Stomach (tissue), 9 donors: Measurements from ENCODE around the gene RSU1. TPM values are rescaled to one million over a fixed set of nuclear protein-coding genes. Genes with fewer than 3 reads are reported as not detected.

ENCODE experiments used
- DNase-seq, 2 donors: peaks; one replicate each; pipeline versions ENCODE4 v3.0.0 to v3.0.0-alpha.2; 2013 to 2019
- H3K27ac ChIP-seq, 5 donors: fragments of 200-600 bp in 4 of 5; sonication (generic) in 4 of 5; one replicate each; pipeline ENCODE4 v1.5.1; 2013 to 2019; ENCODE audit warnings: mild to moderate bottlenecking in 1 of 5, moderate library complexity in 1 of 5
- H3K27me3 ChIP-seq, 3 donors: fragments of 200-600 bp; sonication (generic); one replicate each; pipeline ENCODE4 v1.5.1; 2017 to 2019; ENCODE audit warnings: mixed run types in 1 of 3
- H3K36me3 ChIP-seq, 4 donors: fragments of 200-600 bp; sonication (generic); 1 replicate in 3 of 4; 2 replicates in 1 of 4; pipeline ENCODE4 v1.5.1; 2016 to 2019
- H3K4me1 ChIP-seq, 4 donors: fragments of 200-600 bp; sonication (generic); one replicate each; pipeline ENCODE4 v1.5.1; 2016 to 2019
- H3K4me3 ChIP-seq, 4 donors: fragments of 200-600 bp; sonication (generic) in 3 of 4; one replicate each; pipeline ENCODE4 v1.5.1; 2016 to 2019; ENCODE audit warnings: mild to moderate bottlenecking in 1 of 4
- H3K9me3 ChIP-seq, 4 donors: fragments of 200-600 bp; sonication (generic); one replicate each; pipeline ENCODE4 v1.5.1; 2016 to 2019
- CTCF ChIP-seq, 7 experiments: fragments of 450-650 bp in 4 of 7; fragments of 200-600 bp in 3 of 7; sonication (generic) in 3 of 7; IDR thresholded peaks; one replicate each; pipeline ENCODE4 v1.5.1; 2016 to 2019; ENCODE audit warnings: antibody characterized with exemption in 7 of 7, control low read depth in 2 of 7, mild to moderate bottlenecking in 1 of 7
- EP300 ChIP-seq: sonication (generic); formaldehyde crosslinking; IDR thresholded peaks from one replicate; pipeline ENCODE4 v1.6.1; 2017; ENCODE audit warnings: antibody characterized with exemption
- POLR2A ChIP-seq, 4 donors: fragments of 450-650 bp; IDR thresholded peaks; one replicate each; pipeline ENCODE4 v1.6.1; 2016; ENCODE audit warnings: antibody characterized with exemption in 4 of 4, control low read depth in 2 of 4, mild to moderate bottlenecking in 1 of 4, moderate library complexity in 1 of 4
- POLR2AphosphoS5 ChIP-seq, 3 donors: sonication (generic); formaldehyde crosslinking; IDR thresholded peaks; one replicate each; pipeline ENCODE4 v1.6.1; 2016; ENCODE audit warnings: antibody characterized with exemption in 3 of 3
- WGBS, 5 donors: extraction: QIAGEN DNeasy Blood & Tissue Kit in 3 of 5; methylation state at CpG; one replicate each; pipeline versions ENCODE4 v1.1.5 to v1.1.7; 2013 to 2018; 5-methylcytosine and 5-hydroxymethylcytosine counted together
- intact Hi-C: fragments of 100-400 bp; cut with DNase I; formaldehyde crosslinking; loops from one replicate; pipeline ENCODE4 v1.15.1; 2023; ENCODE audit warnings: low total_unique reads
- polyA plus RNA-seq, 3 donors: library from polyadenylated mRNA; stranded (reverse); fragments of 200-250 nt; gene quantifications; one replicate each; pipeline ENCODE4 v1.2.3, GENCODE V29; 2013
- total RNA-seq, 5 donors: library from RNA; depleted of rRNA; stranded (reverse); fragments of >200 nt; gene quantifications; one replicate each; pipeline versions ENCODE4 v1.1.0 to v1.2.3, GENCODE V29; 2014 to 2016
- donor health status: healthy with polysubstance abuse.
- donor health status: Bipolar disorder and iron deficiency.
- donor health status: healthy.

RSU1 gene
- total and polyA plus RNA-seq, 8 donors: 8.7 to 43.8 (median 40.4) TPM

GRCh38 chr10:16632996-16633395 lies 184.2 kb downstream of the RSU1 start:
- Histone ChIP-seq H3K27ac (no peak overlapping the region), H3K36me3 (peaks cover 0 to 9% (median 0%) of the 10 kb centered on the region in 4 donors)
- no peak for TF ChIP-seq EP300
- TF ChIP-seq CTCF (IDR thresholded peaks at IDR 0.05): no peak
- TF ChIP-seq POLR2A (IDR thresholded peaks at IDR 0.05): no peak
- no peak for TF ChIP-seq POLR2AphosphoS5 (IDR thresholded peaks at IDR 0.05)

GRCh38 chr10:16626697-16627096 lies 190.5 kb downstream of the RSU1 start:
- Histone ChIP-seq H3K27me3 (no peaks in the 10 kb centered on the region), H3K9me3 (no peaks in the 10 kb centered on the region), H3K36me3 (no peaks in the 10 kb centered on the region), H3K4me1 (no peaks in the 10 kb centered on the region), H3K4me3 (no peak overlapping the region), H3K27ac (no peak overlapping the region)
- intact Hi-C loops: no loop called here
- WGBS, 5 donors: 83 to 90% (median 85%) methylated on average over 5 of the region's 5 CpGs
- no peak for DNase-seq
- no peak for TF ChIP-seq CTCF (IDR thresholded peaks at IDR 0.05)
- no peak for TF ChIP-seq POLR2A (IDR thresholded peaks at IDR 0.05)
- no peak for TF ChIP-seq POLR2AphosphoS5 (IDR thresholded peaks at IDR 0.05)
- no peak for TF ChIP-seq EP300

More at GRCh38 chr10:16632996-16633395, 184.2 kb downstream of the RSU1 start:
- no peak overlapping the region for H3K4me3 ChIP-seq
- no peaks in the 10 kb centered on the region for H3K9me3 ChIP-seq
- H3K27me3 ChIP-seq: no peaks in the 10 kb centered on the region
- intact Hi-C loops: no loop called here
- DNase-seq: no peak
- H3K4me1 ChIP-seq: no peaks in the 10 kb centered on the region
- whole genome bisulfite sequencing, 5 donors: 91 to 96% (median 95%) methylated on average over 5 of the region's 5 CpGs

- no peaks in the 10 kb centered on the region for H3K27me3 ChIP-seq
- no peaks in the 10 kb centered on the region for H3K4me1 ChIP-seq
- H3K9me3 ChIP-seq: peaks cover 0 to 26% (median 0%) of the 10 kb centered on the region in 4 donors
- H3K36me3 ChIP-seq: no peaks in the 10 kb centered on the region
- no peak overlapping the region for H3K4me3 ChIP-seq
- TF ChIP-seq POLR2AphosphoS5 (IDR thresholded peaks at IDR 0.05): no peak
- TF ChIP-seq POLR2A (IDR thresholded peaks at IDR 0.05): no peak
- no peak for TF ChIP-seq CTCF (IDR thresholded peaks at IDR 0.05)
- TF ChIP-seq EP300: no peak
- intact Hi-C loops: no loop called here
- no peak overlapping the region for H3K27ac ChIP-seq
- WGBS, 5 donors: 78 to 94% (median 86%) methylated on average over 2 of the region's 2 CpGs
- DNase-seq: no peak
Observed at GRCh38 chr10:16612981-16613355, 204.3 kb downstream of the RSU1 start.

- DNase-seq: peak in 1 of 2 donors; percentile 72
- WGBS, 5 donors: 79 to 89% (median 83%) methylated on average over 7 of the region's 7 CpGs
- TF ChIP-seq POLR2AphosphoS5 (IDR thresholded peaks at IDR 0.05) (no peak), CTCF (IDR thresholded peaks at IDR 0.05) (no peak), EP300 (no peak), POLR2A (IDR thresholded peaks at IDR 0.05) (no peak)
- H3K27me3 ChIP-seq: no peaks in the 10 kb centered on the region
- intact Hi-C loops: no loop called here
- H3K27ac ChIP-seq: no peak overlapping the region
- no peaks in the 10 kb centered on the region for H3K4me1 ChIP-seq
- H3K9me3 ChIP-seq: peaks cover 0 to 22% (median 0%) of the 10 kb centered on the region in 4 donors
- no peak overlapping the region for H3K4me3 ChIP-seq
- H3K36me3 ChIP-seq: no peaks in the 10 kb centered on the region
Observed at GRCh38 chr10:16612115-16612980, 204.9 kb downstream of the RSU1 start.
